H7 (cell line): Measurements from ENCODE around the gene ARL15. TPM values are rescaled to one million over a fixed set of nuclear protein-coding genes. Genes with fewer than 3 reads are reported as not detected.

Source experiments
- DNase-seq: peaks from one replicate; pipeline ENCODE4 v3.0.0; 2012
- H3K27me3 ChIP-seq: 2 replicates; pipeline ENCODE4 v1.6.0; 2011; ENCODE audit warnings: mild to moderate bottlenecking, low read length; ENCODE audit not compliant: control insufficient read depth, insufficient read depth
- H3K36me3 ChIP-seq: replicated peaks from 2 replicates; pipeline ENCODE4 v1.5.1; 2011; ENCODE audit warnings: low read length; ENCODE audit not compliant: control insufficient read depth, insufficient read depth
- H3K4me3 ChIP-seq: 2 replicates; pipeline ENCODE4 v1.5.1; 2011; ENCODE audit warnings: low read depth, mild to moderate bottlenecking, control low read depth, low read length, moderate library complexity; ENCODE audit not compliant: insufficient read depth
- total RNA-seq: library from RNA; depleted of rRNA; stranded (reverse); fragments of >200 nt; shearing (Covaris generic); gene quantifications from 2 replicates; pipeline ENCODE4 v1.2.3, GENCODE V29; 2014

Gene ARL15
- total RNA-seq, 1 experiment from 2014 or later, result 21.6 TPM

DNA sequence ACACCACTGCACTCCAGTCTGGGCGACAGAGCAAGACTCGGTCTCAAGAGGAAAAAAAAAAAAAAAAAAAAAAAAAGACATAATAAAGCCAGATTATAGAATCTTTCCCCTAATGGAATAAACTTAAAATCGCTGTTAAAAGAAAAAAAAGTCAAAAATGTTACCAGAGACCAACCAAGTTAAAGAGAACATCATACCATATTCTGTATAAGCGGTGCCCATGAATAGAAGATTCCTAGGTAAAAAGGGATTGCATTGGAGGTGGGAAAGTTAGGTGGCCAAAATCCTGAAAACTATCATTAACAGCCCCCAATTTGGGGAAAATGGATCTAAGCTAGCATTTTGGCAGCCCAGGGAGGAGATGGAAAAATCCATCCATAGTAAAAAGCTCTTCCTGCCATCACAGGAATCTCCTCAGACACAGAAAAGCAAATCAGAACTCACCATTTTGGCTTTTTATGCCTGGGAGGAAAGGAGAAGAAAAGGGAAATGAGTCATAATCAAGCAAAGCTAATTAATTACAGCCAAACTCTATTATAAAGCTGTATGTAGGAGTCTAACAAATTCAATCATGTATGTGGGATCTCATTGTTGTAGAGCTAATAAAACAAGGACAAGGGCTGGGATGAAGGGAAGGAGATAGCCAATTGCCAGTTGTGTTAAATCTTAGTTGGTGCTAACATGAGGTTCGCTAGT lies 363.8 kb downstream of the ARL15 start:
- no peaks in the 10 kb centered on the region for H3K36me3 ChIP-seq
- H3K4me3 ChIP-seq, result no peak overlapping the region
- DNase-seq, result no peak
- no peaks in the 10 kb centered on the region for H3K27me3 ChIP-seq

DNA sequence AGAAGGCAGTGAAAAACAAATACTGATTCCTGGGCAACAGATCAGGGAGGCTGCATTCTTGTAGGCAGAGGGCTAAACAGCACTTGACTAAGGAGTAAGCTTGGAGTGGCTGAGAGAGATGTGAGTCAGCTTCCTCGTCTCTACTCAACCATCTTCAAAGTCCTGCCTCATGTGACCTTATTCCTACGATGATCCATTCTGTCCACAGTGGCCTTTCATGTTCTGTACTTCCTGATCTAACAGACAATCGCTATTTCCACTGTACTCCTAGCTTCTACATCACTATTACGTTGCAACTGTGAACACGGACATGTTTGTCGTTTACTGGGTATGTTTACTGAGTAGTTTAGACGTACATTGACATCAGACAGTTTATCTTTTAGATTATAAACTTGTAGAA lies 365.4 kb downstream of the ARL15 start:
- no peaks in the 10 kb centered on the region for H3K36me3 ChIP-seq
- no peak for DNase-seq
- no peaks in the 10 kb centered on the region for H3K27me3 ChIP-seq
- H3K4me3 ChIP-seq, result no peak overlapping the region

DNA sequence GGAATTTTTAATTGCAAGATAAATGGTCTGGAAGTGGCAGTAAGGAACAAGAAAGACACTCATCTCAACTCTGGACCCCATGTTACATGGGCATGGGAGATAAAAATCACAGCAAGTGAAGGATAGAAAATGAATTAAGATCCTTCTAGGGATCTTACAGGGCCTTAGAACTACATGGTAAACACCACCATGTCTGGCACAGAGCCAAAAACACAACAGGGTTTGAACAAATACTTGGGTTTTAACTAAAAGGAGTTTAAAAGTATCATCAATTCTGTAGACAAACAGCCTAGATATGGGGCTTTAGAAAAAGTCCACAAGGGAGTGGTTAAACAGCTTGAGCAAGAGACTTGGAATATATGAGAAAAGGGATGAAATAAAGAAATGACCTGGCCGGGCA lies 366.4 kb downstream of the ARL15 start:
- Histone ChIP-seq H3K36me3 (no peaks in the 10 kb centered on the region), H3K27me3 (no peaks in the 10 kb centered on the region), H3K4me3 (no peak overlapping the region)
- no peak for DNase-seq

DNA sequence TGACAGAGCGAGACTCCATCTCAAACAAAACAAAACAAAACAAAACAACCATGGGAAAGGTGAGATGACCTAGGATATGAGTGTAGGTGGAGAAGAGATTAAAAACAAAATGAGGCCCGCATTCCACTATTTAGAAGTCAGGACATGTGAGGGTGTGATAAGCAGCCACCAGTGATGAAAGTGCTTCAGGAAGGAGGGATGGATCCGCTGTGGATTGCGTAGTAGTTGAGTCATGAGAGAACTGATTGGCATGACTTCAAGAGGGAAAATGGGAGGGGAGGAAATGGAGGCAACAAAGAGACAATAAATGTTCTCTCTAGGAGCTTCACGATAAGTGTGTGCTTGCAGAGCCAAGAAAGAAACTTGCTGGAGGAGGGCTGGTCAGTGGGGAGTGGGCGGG lies 367.6 kb downstream of the ARL15 start:
- H3K4me3 ChIP-seq, result no peak overlapping the region
- H3K27me3 ChIP-seq, result no peaks in the 10 kb centered on the region
- H3K36me3 ChIP-seq, result no peaks in the 10 kb centered on the region
- no peak for DNase-seq

DNA sequence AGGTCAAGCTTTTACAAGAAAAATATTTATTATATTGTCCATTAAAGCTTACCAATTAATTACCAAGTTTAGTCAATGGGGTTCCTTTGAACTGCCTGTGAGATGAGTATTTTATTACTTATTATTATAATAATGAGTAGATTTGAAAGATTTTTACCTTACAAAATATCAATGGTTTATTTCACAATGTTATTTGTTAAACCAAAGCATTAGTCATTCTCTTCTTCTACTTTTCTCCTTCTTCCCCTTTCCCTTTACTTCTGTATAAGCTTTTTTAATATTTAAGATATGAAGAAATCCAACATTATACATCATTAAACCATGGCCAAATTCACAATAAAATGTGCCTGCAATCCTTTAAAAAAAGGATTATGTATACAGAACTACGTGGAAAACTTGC lies 369.5 kb downstream of the ARL15 start:
- no peaks in the 10 kb centered on the region for H3K27me3 ChIP-seq
- H3K36me3 ChIP-seq, result no peaks in the 10 kb centered on the region
- DNase-seq, result no peak
- H3K4me3 ChIP-seq, result no peak overlapping the region

DNA sequence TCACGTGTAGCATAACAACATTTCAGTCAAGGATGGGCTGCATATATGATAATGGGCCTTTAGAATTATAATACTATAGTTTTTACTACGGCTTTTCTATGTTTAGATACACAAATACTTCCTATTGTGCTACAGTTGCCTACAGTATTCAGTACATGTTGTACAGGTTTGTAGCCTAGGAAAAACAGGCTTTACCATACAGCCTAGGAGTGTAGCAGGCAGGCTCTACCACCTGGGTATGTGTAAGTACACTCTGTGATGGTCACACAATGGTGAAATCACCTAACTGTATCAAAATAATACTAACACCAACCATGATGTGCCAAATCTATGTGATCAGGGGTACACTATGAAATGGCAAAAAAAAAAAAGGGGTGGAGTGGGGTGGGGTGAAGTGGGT lies 372.9 kb downstream of the ARL15 start:
- no peak for DNase-seq
- H3K27me3 ChIP-seq, result no peaks in the 10 kb centered on the region
- H3K4me3 ChIP-seq, result no peak overlapping the region
- no peaks in the 10 kb centered on the region for H3K36me3 ChIP-seq

DNA sequence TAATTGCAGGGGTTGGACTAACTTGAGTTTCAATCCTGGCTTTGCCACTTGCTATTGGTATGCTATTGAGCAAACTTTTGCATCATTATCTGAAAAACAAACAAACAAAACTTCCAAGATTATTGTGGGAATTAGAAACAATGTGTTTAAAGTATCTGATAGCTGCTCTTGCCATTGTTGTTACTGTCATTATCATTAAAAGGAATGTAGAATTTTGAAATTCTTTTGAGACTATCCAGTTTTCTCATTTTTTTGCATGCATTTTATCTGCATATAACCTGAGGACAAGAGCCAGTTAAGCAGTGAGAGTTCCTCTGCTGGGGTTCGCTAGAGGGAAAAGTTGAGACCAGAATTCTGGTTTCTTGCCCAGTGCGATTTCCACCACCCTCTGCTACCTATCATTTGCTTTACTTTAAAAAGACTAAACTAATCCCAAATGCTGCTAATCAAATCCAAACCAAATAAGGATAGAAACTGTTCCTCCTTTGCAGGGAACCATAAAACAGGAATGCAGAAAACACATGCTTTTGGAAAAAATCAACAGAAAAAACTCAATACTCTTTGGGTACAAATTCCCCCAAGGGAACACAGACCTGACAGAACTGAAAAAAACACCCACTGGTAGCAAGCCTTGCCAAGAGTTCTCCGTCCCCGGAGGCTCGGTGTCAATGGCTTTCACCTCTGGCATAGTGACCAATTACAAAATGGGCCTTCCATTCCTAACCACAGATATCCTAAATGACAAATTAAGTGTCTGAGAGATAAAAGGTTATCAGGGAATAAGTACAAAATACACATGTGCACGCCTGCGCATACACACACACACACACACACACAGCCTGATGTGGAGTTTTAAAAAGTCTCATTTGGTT lies 373.7 kb downstream of the ARL15 start:
- Histone ChIP-seq H3K4me3 (no peak overlapping the region), H3K36me3 (no peaks in the 10 kb centered on the region), H3K27me3 (no peaks in the 10 kb centered on the region)
- DNase-seq, result no peak

DNA sequence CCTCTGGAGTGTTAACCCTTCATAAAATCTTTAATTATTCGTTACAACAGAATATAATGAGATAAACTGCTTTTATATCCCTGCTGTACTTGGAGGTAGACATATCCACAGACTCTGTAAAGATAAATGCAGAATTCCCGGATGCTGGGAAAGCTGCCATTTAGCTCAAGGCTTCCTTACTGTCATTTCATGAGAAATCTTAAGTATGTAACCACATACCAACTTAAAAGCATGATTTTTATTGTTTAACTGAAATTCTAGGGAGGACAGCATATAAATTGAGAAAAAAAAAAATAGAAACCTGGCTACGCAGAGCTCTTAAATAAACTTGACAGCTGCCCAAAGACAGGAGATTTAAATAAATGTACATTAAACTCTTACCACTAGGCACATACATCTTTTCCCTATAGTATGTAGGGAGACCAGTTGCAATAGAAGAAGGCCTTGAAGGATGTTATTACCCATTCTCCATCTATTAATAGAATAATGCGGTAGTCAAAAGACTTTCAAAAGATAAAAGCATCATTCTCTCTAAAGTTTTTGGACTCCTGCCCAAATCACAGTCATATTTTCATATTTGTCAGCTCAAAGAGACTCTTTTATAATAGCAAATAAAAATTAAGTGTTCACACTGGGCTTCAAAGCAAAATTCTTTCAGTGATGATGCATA lies 376.1 kb downstream of the ARL15 start:
- H3K27me3 ChIP-seq, result no peaks in the 10 kb centered on the region
- DNase-seq, result no peak
- no peaks in the 10 kb centered on the region for H3K36me3 ChIP-seq
- no peak overlapping the region for H3K4me3 ChIP-seq

DNA sequence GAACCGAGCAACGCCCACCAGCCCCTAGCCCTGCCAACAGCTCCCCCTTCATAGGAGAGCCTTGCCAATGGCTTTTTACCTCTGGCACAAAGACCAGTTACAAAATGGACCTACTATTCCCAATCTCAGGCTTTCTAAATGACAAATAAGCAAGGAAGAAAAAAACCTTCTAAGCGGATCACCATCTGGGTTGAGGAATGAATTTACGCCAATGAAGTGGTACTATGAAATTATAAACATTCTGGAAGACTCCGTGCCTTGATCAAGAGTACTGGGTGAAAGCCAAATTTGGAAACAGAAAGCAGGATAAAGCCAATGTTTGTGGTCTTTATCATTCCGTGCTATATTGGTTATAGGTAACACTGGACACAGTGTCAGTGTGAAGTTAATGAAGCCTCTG lies 378.0 kb downstream of the ARL15 start:
- DNase-seq, result no peak
- H3K36me3 ChIP-seq, result no peaks in the 10 kb centered on the region
- no peak overlapping the region for H3K4me3 ChIP-seq
- no peaks in the 10 kb centered on the region for H3K27me3 ChIP-seq

DNA sequence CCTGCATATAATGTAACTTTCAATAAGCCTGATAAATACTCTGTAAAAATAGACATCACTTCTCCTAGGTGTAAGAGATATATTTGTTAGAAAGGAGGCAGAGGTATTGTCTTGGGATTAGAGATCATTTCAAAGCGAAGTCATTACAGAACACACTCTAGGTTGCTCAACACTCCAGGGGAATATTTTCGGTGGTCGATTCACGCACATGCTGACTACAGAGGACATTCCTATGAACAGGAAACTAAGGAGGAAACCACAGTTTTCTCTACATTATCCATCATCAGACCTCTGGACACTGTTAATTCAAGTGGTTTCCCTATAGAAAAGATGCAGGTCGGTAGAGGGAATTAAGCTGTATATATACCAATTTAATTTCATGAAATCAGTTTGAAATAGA lies 379.9 kb downstream of the ARL15 start:
- H3K36me3 ChIP-seq, result no peaks in the 10 kb centered on the region
- no peaks in the 10 kb centered on the region for H3K27me3 ChIP-seq
- no peak overlapping the region for H3K4me3 ChIP-seq
- no peak for DNase-seq

DNA sequence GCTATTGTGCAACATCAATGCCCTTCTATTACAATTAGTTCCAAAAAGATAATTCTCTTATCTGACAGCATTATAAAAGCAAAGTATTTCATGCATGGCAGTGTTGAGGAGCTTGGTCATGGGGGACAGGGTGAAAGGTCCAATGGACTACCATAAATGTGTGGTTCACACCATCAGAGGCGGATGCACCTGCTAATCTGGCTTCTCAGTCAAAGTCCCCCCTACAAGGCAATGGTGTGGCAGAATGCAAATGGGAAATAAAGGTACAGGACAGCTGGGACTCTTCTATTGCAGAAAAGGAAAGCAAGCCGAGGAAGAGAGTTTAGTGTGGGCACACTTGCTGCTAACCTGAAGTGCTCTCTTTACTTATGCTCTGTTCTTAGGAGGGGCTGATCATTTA lies 380.8 kb downstream of the ARL15 start:
- DNase-seq, result no peak
- no peaks in the 10 kb centered on the region for H3K27me3 ChIP-seq
- no peak overlapping the region for H3K4me3 ChIP-seq
- no peaks in the 10 kb centered on the region for H3K36me3 ChIP-seq

DNA sequence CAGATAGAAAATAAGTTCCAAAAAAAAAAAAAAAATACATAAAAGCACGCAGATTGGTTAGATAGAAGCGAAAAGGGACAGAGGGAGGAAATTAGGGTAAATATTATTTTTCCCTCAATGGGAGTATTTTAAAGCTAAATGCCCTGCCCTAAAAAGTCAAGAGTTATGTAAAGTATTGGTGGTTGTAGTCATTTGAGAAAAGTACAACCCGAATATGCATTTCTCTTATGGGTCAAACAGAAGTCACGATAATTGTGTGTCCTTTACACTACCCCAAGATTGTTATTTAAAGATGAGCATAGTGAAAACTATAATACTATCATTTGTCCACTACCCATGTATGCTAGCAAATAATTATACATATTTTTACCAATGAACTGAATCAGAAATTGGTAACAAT lies 381.2 kb downstream of the ARL15 start:
- no peaks in the 10 kb centered on the region for H3K36me3 ChIP-seq
- H3K4me3 ChIP-seq, result no peak overlapping the region
- DNase-seq, result no peak
- H3K27me3 ChIP-seq, result no peaks in the 10 kb centered on the region

DNA sequence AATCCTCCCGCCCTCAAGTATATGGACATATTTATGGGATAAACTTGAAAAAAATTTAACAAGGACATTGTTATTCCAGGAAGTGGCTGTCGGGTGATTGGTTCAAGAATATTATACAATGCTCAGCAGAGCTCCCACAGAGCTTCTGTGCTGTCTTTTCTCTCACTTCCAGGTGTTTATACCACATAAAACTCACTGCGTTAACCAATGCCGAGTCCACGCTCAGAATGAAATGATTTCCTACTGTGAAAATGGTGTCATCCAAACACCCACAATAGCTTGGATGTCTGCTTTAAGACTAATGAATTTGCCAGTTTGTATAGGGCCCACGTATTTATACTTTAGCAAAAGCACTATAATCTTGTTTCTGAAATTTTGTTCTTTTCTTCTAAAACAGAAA lies 381.7 kb downstream of the ARL15 start:
- no peak for DNase-seq
- Histone ChIP-seq H3K27me3 (no peaks in the 10 kb centered on the region), H3K36me3 (no peaks in the 10 kb centered on the region), H3K4me3 (no peak overlapping the region)

DNA sequence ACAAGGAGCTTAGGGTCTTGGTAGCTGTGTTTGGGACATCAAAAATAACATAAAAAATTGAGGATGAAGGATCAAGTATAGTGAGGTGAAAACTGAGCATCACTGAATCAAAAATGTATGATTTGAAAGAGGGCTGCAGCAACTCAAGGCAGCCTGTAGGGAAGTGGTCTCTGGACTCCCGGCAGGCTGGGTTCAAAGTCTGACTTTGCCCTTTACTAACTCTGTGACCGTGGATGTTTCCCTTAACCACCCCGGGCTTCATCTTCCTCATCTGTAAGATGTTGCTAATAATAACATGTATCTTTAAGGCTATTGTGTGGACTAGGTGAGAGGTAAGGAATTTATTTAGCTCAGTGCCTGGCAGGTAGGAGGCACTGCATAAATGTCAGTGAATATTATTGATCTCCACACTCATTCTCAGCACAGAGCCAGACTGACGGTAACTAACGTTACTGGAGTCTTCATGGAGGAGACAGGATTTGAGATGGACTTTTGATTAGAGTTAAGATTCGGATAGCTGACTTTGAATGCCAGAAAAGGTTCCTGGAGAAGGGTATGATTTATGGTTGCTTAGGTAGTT lies 382.6 kb downstream of the ARL15 start:
- Histone ChIP-seq H3K36me3 (no peaks in the 10 kb centered on the region), H3K27me3 (no peaks in the 10 kb centered on the region), H3K4me3 (no peak overlapping the region)
- no peak for DNase-seq

DNA sequence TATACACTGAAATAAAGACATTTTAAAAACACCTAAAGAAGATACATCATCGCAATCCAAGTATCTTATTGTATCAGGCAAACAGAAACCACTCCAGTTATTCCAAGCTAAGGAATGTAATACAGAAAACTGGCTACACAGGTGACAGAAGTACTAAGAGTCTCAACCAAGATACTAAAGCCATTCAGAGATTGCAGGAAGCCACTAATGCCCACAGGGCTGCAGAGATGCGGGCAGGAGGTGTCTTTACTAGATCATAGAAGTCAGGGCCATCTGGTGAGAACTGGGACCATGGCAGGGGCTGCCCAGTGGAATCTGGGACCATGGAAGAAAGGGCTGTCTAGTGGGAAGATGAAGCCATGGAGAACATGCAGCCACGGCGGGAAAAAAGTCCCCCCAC lies 384.3 kb downstream of the ARL15 start:
- no peak for DNase-seq
- H3K27me3 ChIP-seq, result no peaks in the 10 kb centered on the region
- H3K4me3 ChIP-seq, result no peak overlapping the region
- H3K36me3 ChIP-seq, result no peaks in the 10 kb centered on the region
